ENCODE measurements around the gene CNOT8.
"Not testable (repeated sequence)": the region's sequence is repeated elsewhere in the genome, so short reads cannot be mapped to it uniquely, and the experiment has no call there.

CNOT8 gene

GRCh38 chr5:154834053-154834452, 24.4 kb upstream of the CNOT8 start:
- DNase-seq (ENCODE audit: low read depth in 2 of 2), result no peak

- not testable (repeated sequence) for DNase-seq (ENCODE audit: low read depth in 2 of 2)
These were observed 22.8 kb upstream of the CNOT8 start for GRCh38 chr5:154835701-154836052.

- DNase-seq (ENCODE audit: low read depth in 2 of 2), result no peak
These were observed 22.2 kb upstream of the CNOT8 start for GRCh38 chr5:154836225-154836624.

- DNase-seq (ENCODE audit: low read depth in 2 of 2), result no peak
These were observed 21.2 kb upstream of the CNOT8 start for GRCh38 chr5:154837009-154837901.

- DNase-seq (ENCODE audit: low read depth in 2 of 2), result no peak
These were observed 17.8 kb upstream of the CNOT8 start for GRCh38 chr5:154840435-154841272.

- no peak for DNase-seq (ENCODE audit: low read depth in 2 of 2)
These were observed 17.2 kb upstream of the CNOT8 start for GRCh38 chr5:154841273-154841661.

GRCh38 chr5:154842689-154843530, 15.5 kb upstream of the CNOT8 start:
- DNase-seq (ENCODE audit: low read depth in 2 of 2), result no peak

- no peak for DNase-seq (ENCODE audit: low read depth in 2 of 2)
These were observed 13.6 kb upstream of the CNOT8 start for GRCh38 chr5:154844809-154845208.

- no peak for DNase-seq (ENCODE audit: low read depth in 2 of 2)
These were observed 9.1 kb upstream of the CNOT8 start for GRCh38 chr5:154849264-154849785.

- DNase-seq (ENCODE audit: low read depth in 2 of 2), result no peak
These were observed 8.6 kb upstream of the CNOT8 start for GRCh38 chr5:154849791-154850201.

- DNase-seq (ENCODE audit: low read depth in 2 of 2), result no peak
These were observed 8.0 kb upstream of the CNOT8 start, which contains the start of gene FAXDC2 for GRCh38 chr5:154850255-154851062. FAXDC2 (minus strand) TSS chr5:154850603; CDS start chr5:154838178, 12,425 bp downstream.

GRCh38 chr5:154851351-154851750, 7.1 kb upstream of the CNOT8 start:
- no peak for DNase-seq (ENCODE audit: low read depth in 2 of 2)

- DNase-seq (ENCODE audit: low read depth in 2 of 2), result peak; percentile 69 to 79
These were observed 714 bp upstream of the CNOT8 start for GRCh38 chr5:154857530-154858296.

- DNase-seq (ENCODE audit: low read depth in 2 of 2), result no peak
These were observed 795 bp downstream of the CNOT8 start for GRCh38 chr5:154858972-154859871.

GRCh38 chr5:154860123-154860522, 1.7 kb downstream of the CNOT8 start:
- no peak for DNase-seq (ENCODE audit: low read depth in 2 of 2)

- no peak for DNase-seq (ENCODE audit: low read depth in 2 of 2)
These were observed 2.3 kb downstream of the CNOT8 start for GRCh38 chr5:154860765-154861164.

- no peak for DNase-seq (ENCODE audit: low read depth in 2 of 2)
These were observed 3.5 kb downstream of the CNOT8 start for GRCh38 chr5:154861946-154862345.

GRCh38 chr5:154862766-154863165, 4.3 kb downstream of the CNOT8 start:
- DNase-seq (ENCODE audit: low read depth in 2 of 2), result no peak

All from stimulated activated CD8-positive, alpha-beta memory T cell treated with anti-CD3 and anti-CD28 coated beads, Interleukin-2, amount 100 ng/mL, for 1 hour (primary cell).